Fibroblast of gingiva (primary cell): ENCODE data around the gene RPTOR.

ENCODE experiments used
- DNase-seq: peaks from one replicate; pipeline ENCODE4 v3.0.0-alpha.2; 2011; ENCODE audit warnings: low read depth

RPTOR gene

GRCh38 chr17:80668375-80669148 is 123.9 kb downstream of the RPTOR start:
- DNase-seq: no peak

GRCh38 chr17:80671039-80671824 is 126.6 kb downstream of the RPTOR start:
- no peak for DNase-seq

GRCh38 chr17:80671825-80672110 is 127.1 kb downstream of the RPTOR start:
- DNase-seq: no peak

GRCh38 chr17:80673152-80673920 is 128.7 kb downstream of the RPTOR start:
- peak; percentile 64 for DNase-seq

GRCh38 chr17:80675438-80676095 is 130.9 kb downstream of the RPTOR start:
- DNase-seq: no peak

- no peak for DNase-seq
Observed at GRCh38 chr17:80676096-80676466, 131.4 kb downstream of the RPTOR start.

- DNase-seq: no peak
Observed at GRCh38 chr17:80676564-80676963, 131.9 kb downstream of the RPTOR start.

- DNase-seq: no peak
Observed at GRCh38 chr17:80677214-80677756, 132.6 kb downstream of the RPTOR start.

GRCh38 chr17:80679816-80680215 is 135.2 kb downstream of the RPTOR start:
- DNase-seq: no peak

GRCh38 chr17:80681215-80681614 is 136.6 kb downstream of the RPTOR start:
- DNase-seq: no peak

GRCh38 chr17:80682372-80682771 is 137.7 kb downstream of the RPTOR start:
- no peak for DNase-seq

- DNase-seq: no peak
Observed at GRCh38 chr17:80683625-80684104, 139.0 kb downstream of the RPTOR start.

- DNase-seq: no peak
Observed at GRCh38 chr17:80687839-80688238, 143.2 kb downstream of the RPTOR start.

- no peak for DNase-seq
Observed at GRCh38 chr17:80689129-80689619, 144.5 kb downstream of the RPTOR start.

- no peak for DNase-seq
Observed at GRCh38 chr17:80691784-80692183, 147.1 kb downstream of the RPTOR start.

GRCh38 chr17:80692931-80693467 is 148.4 kb downstream of the RPTOR start:
- no peak for DNase-seq

- DNase-seq: no peak
Observed at GRCh38 chr17:80693511-80693910, 148.9 kb downstream of the RPTOR start.

GRCh38 chr17:80694085-80694991 is 149.7 kb downstream of the RPTOR start:
- no peak for DNase-seq

GRCh38 chr17:80694992-80695912 is 150.6 kb downstream of the RPTOR start:
- no peak for DNase-seq
